DND-41 (cell line): ENCODE results near the gene DPYD.

Source experiments
- CTCF ChIP-seq: IDR thresholded peaks from 2 replicates; pipeline ENCODE4 v1.5.1; 2012; ENCODE audit warnings: borderline replicate concordance, low read length, moderate library complexity, mild to moderate bottlenecking; ENCODE audit not compliant: poor library complexity, severe bottlenecking; ENCODE audit errors: extremely low read depth
- EZH2 ChIP-seq: IDR thresholded peaks from 3 replicates; pipeline ENCODE4 v1.6.1; 2012; ENCODE audit warnings: borderline replicate concordance, low read depth, mild to moderate bottlenecking, moderate library complexity, low read length, inconsistent platforms; ENCODE audit not compliant: severe bottlenecking

GRCh38 chr1:97506368-97506767, 414.5 kb downstream of the DPYD start:
- TF ChIP-seq EZH2 (no peak), CTCF (no peak)
